GM19468 (cell line): ENCODE results near the gene HERPUD2.
"Not testable (repeated sequence)": the region's sequence is repeated elsewhere in the genome, so short reads cannot be mapped to it uniquely, and the experiment has no call there.

ENCODE experiments used
- ATAC-seq: cut with Tn5 transposase; IDR thresholded peaks from one replicate; pipeline ENCODE4 v1.9.1; 2021; ENCODE audit warnings: mild to moderate bottlenecking, moderate library complexity, moderate number of reproducible peaks; ENCODE audit not compliant: unreplicated experiment; ENCODE audit errors: extremely low read depth

The HERPUD2 gene

DNA sequence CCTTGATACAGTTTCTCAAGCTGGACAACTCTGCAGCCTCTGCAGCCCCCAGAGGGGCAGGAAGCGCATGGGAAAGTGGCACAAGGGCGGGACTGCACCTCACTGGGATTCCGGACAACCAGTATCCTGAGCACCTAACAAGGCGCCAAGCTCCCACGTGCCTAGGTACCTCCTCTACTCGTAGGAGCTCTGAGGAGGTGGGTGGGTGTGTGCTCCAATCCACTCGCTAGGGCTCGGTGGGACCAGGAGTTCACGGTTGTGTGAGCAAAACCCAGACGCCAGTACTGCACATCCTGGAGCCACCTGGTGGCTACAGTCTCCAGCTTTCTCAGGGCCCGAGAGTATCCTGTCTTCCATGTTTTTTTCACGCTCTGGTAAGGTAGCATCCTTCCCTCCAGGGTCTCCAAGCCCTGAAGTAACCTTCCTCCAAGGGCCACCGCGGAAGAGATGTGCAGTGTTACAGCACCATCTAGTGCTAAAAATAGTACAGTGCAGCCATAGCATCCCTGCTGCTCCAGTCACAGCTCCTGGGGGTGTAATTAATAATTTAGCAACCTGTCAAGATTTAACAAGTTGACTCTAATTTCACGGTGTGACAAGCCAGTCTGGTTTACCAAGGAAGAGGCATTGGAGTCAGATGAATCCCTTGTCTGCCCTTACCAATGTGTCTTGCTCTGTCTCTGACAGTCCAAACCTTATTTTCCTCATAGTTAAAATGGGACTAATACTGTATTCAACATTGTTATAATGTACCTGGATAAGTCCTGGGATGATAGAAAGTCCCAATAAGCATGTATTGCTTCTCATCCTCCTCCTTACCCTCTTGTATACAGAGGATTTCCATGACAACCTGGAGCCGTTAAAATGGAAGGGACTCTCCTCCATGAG, 70.4 kb downstream of the HERPUD2 start:
- ATAC-seq = no peak

DNA sequence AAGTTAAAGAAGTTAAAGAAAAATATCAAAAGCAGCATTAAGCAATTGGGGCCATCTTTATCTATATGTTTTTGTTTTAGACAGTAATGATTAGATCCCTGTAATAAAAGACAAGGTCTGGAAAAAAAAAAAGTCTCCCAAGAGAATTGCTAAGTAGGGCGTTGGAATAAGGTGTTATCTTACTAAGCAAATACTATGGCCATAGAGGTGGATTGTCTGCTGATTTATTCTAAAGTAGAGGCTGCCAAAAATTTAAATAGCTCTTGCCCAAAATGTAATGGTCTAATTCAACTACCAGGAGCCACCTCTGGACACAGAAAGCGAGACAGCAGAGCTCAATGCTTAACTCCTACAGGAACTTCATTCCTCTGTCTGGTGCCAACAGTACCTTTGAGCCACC, 71.6 kb downstream of the HERPUD2 start:
- no peak for ATAC-seq

DNA sequence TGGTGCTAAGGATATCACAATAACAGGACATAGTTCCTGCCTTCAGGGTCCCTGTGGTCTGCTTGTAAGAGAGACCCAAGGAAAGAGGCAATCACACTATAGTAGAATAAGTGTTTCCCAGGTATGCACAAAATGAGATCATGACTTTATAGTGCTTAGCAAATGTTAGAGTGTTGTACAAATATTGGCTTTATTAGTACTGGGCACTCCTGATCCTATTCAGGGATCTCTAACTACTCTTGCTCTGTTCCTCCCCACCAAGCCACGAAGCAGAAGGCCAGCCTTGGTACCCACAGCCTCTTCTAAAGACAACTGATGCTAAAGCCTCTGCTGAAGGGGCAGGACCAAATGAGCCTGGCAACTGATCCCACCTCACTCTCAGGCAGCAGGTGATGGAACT, 75.1 kb downstream of the HERPUD2 start:
- ATAC-seq = no peak

DNA sequence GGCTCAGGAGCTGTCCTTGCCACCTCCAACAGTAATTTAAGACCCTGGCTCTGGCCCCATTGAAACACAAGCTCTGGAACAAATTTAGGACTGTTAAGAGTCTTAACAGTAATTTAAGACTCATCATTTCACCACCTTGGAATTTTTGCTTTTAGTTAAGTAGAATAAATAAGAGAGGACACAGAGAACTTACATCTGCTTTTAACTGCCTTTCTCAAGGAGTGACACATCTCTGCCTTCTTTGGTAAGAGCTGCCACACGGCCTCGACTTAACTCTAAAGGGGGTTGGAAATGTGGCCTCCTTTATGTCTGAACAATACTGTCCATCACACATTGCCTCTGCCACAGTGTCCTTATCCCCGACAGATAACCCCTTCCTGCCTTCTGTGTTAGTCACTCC, 77.9 kb downstream of the HERPUD2 start:
- ATAC-seq = no peak

GRCh38 chr7:35613150-35613549, 81.8 kb downstream of the HERPUD2 start:
- no peak for ATAC-seq

DNA sequence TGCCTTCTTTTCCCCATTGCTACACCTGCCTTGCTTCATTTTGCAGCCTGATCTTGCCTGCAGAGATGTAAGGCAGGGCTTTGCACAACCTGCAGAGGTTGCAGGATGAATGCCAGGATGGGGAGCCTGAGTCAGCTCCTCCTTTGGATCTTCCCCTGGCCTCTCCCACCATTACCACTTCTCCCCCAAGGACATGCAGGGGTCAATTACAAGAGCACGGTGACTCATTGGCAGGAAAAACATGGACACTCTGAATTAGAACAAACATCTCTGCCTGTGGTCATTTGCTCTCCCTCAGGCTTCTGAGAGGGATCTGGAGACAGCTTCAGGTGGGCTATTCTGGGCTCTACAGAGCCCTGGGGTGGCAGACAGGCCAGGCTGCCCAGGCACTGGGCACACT, 89.2 kb downstream of the HERPUD2 start:
- no peak for ATAC-seq

DNA sequence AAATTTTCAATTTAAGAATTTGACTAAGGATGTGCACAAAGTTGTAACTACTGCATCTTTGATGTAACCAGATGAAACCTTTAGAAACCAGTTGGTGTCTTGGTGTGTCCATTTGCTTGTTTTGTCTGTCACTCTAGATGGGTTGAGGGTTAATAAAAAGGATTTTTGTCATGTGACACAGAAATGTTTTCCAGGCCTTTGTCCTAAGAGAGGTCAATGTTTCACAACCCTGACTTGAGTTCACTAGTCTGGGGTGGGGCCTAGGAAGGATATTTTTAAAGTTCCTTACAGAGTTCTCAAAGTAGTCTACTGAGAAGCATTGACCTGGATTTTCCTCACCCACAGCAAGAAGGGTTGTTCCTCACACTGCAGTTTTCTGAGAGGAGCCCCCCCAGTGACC, 90.3 kb downstream of the HERPUD2 start:
- no peak for ATAC-seq

DNA sequence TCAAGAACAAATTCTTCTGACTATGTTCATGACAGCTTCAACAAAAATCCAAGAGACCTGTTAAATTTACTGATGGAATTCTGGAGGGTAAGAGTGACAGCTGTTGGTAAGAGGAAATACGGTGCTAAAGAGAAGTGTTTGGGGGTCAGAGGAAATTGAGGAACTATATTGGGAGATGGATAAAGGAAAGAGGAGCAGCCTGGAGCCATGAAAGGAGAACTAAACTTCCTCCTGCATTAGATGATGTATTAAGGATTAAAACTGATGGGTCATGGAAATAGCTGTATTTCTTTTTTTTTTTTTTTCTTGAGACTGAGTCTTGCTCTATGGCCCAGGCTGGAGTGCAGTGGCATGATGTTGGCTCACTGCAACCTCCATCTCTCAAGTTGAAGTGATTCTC, 95.3 kb downstream of the HERPUD2 start:
- no peak for ATAC-seq

GRCh38 chr7:35599061-35599460, 95.9 kb downstream of the HERPUD2 start:
- no peak for ATAC-seq

DNA sequence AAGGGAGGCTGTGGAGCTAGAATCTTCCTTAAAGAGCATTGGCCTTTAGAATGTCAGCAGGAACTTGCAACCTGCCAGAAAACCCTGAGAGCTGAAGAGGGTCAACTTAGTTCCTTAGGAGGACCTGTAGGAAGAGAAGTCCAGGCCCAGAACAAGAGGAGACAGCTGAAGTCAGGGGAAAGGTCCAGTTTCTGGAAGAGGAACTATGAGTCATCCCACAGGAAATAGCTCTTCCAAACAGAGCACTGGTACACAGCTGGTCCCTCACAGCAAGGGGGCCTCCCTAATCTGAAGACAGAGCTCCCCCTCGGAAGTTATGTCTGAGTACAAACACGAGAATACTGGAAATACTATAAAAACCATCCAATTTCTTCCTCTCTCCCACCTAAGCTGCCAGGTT, 98.9 kb downstream of the HERPUD2 start:
- no peak for ATAC-seq

- no peak for ATAC-seq
These were observed 101.0 kb downstream of the HERPUD2 start for GRCh38 chr7:35593899-35594298.

GRCh38 chr7:35588647-35589046, 106.3 kb downstream of the HERPUD2 start:
- no peak for ATAC-seq

GRCh38 chr7:35584990-35585389, 109.9 kb downstream of the HERPUD2 start:
- ATAC-seq = no peak

- ATAC-seq = not testable (repeated sequence)
These were observed 110.4 kb downstream of the HERPUD2 start for GRCh38 chr7:35584533-35584932.
